Neural progenitor cell (in vitro differentiated cells): ENCODE measurements around the gene TRMT61A. TPM values are rescaled to one million over a fixed set of nuclear protein-coding genes. Genes with fewer than 3 reads are reported as not detected.

Experiments
- DNase-seq: peaks from one replicate; pipeline ENCODE4 v3.0.0-alpha.2; 2016; ENCODE audit warnings: low spot score
- H2AFZ ChIP-seq: fragments of 200-600 bp; sonication (generic); replicated peaks from 2 replicates; pipeline ENCODE4 v1.6.1; 2016; ENCODE audit warnings: antibody characterized with exemption
- H3F3A ChIP-seq: fragments of 200-600 bp; sonication (generic); 2 replicates; pipeline ENCODE4 v1.6.1; 2016; ENCODE audit warnings: antibody characterized with exemption, low read depth
- H3K27ac ChIP-seq: fragments of 200-600 bp; sonication (generic); 2 replicates; pipeline ENCODE4 v1.5.1; 2016; ENCODE audit warnings: mild to moderate bottlenecking
- H3K27me3 ChIP-seq: fragments of 200-600 bp; sonication (generic); 2 replicates; pipeline ENCODE4 v1.6.1; 2016; ENCODE audit warnings: mild to moderate bottlenecking, moderate library complexity
- H3K36me3 ChIP-seq: fragments of 200-600 bp; sonication (generic); 2 replicates; pipeline ENCODE4 v1.5.1; 2016
- H3K4me1 ChIP-seq: fragments of 200-600 bp; sonication (generic); 2 replicates; pipeline ENCODE4 v1.6.1; 2016; ENCODE audit warnings: mixed run types
- H3K4me2 ChIP-seq: fragments of 200-600 bp; sonication (generic); 2 replicates; pipeline ENCODE4 v1.6.1; 2016
- H3K4me3 ChIP-seq: fragments of 200-600 bp; sonication (generic); 2 replicates; pipeline ENCODE4 v1.5.1; 2016
- H3K79me2 ChIP-seq: fragments of 200-600 bp; sonication (generic); 2 replicates; pipeline ENCODE4 v1.6.1; 2016; ENCODE audit warnings: low read depth
- H3K9ac ChIP-seq: fragments of 200-600 bp; sonication (generic); 2 replicates; pipeline ENCODE4 v1.6.1; 2016
- H3K9me3 ChIP-seq: fragments of 200-600 bp; sonication (generic); 2 replicates; pipeline ENCODE4 v1.5.1; 2016; ENCODE audit warnings: low read depth
- H4K20me1 ChIP-seq: fragments of 200-600 bp; sonication (generic); 2 replicates; pipeline ENCODE4 v1.6.1; 2016; ENCODE audit warnings: low read depth
- H3K27ac Mint-ChIP-seq: 3 replicates; pipeline ENCODE4 v1.8.0; 2021; ENCODE audit warnings: mixed read lengths
- H3K27me3 Mint-ChIP-seq: 2 replicates; pipeline ENCODE4 v1.8.0; 2022; ENCODE audit warnings: low read depth, mild to moderate bottlenecking, inconsistent platforms, moderate library complexity, mixed read lengths; ENCODE audit not compliant: insufficient read depth
- H3K36me3 Mint-ChIP-seq: 3 replicates; pipeline ENCODE4 v1.8.0; 2021; ENCODE audit warnings: mixed read lengths
- H3K4me1 Mint-ChIP-seq: 3 replicates; pipeline ENCODE4 v1.8.0; 2021; ENCODE audit warnings: mixed read lengths
- H3K4me3 Mint-ChIP-seq: 3 replicates; pipeline ENCODE4 v1.8.0; 2021; ENCODE audit warnings: mild to moderate bottlenecking, moderate library complexity, mixed read lengths
- H3K9me3 Mint-ChIP-seq: 3 replicates; pipeline ENCODE4 v1.8.0; 2020; ENCODE audit warnings: mixed read lengths
- CTCF ChIP-seq: fragments of 200-600 bp; sonication (generic); IDR thresholded peaks from 2 replicates; pipeline ENCODE4 v1.5.1; 2017; ENCODE audit warnings: antibody characterized with exemption, mild to moderate bottlenecking
- EZH2 ChIP-seq: fragments of 200-600 bp; sonication (generic); IDR thresholded peaks from 2 replicates; pipeline ENCODE4 v1.6.1; 2017; ENCODE audit warnings: antibody characterized with exemption, mild to moderate bottlenecking, moderate library complexity
- EZH2phosphoT487 ChIP-seq: fragments of 200-600 bp; sonication (generic); IDR thresholded peaks from 2 replicates; pipeline ENCODE4 v1.6.1; 2017; ENCODE audit warnings: antibody characterized with exemption
- total RNA-seq: library from RNA; depleted of rRNA; stranded (reverse); fragments of >200 nt; gene quantifications from 2 replicates; pipeline ENCODE4 v1.2.3, GENCODE V29; 2015; ENCODE audit warnings: low replicate concordance

The TRMT61A gene
- total RNA-seq, 1 donor from 2014 or later, result 1.2 TPM

- peaks cover 50% of the 10 kb centered on the region for H3K4me1 ChIP-seq
- Mint-ChIP-seq H3K4me3 (peak overlapping the region; percentile 81), H3K27me3 (peaks cover 8% of the 10 kb centered on the region), H3K4me1 (peaks cover 50% of the 10 kb centered on the region), H3K9me3 (no peaks in the 10 kb centered on the region), H3K36me3 (peaks cover 6% of the 10 kb centered on the region), H3K27ac (no peak overlapping the region)
- H3K4me2 ChIP-seq, result peak overlapping the region; percentile 85
- H2AFZ ChIP-seq, result no peak overlapping the region
- peaks cover 42% of the 10 kb centered on the region for H4K20me1 ChIP-seq
- TF ChIP-seq EZH2 (no peak), CTCF (peak; percentile 69), EZH2phosphoT487 (no peak)
- peak overlapping the region; percentile 63 for H3K4me3 ChIP-seq
- no peak overlapping the region for H3K9ac ChIP-seq
- peaks cover 10% of the 10 kb centered on the region for H3K79me2 ChIP-seq
- H3K27me3 ChIP-seq, result peaks cover 33% of the 10 kb centered on the region
- H3F3A ChIP-seq, result peaks cover 61% of the 10 kb centered on the region
- H3K27ac ChIP-seq, result no peak overlapping the region
- H3K36me3 ChIP-seq, result no peaks in the 10 kb centered on the region
- DNase-seq, result peak; percentile 94
- H3K9me3 ChIP-seq, result no peaks in the 10 kb centered on the region
Measured at GRCh38 chr14:103520657-103521437, 8.1 kb upstream of the TRMT61A start.

GRCh38 chr14:103521438-103521950 is 7.5 kb upstream of the TRMT61A start:
- TF ChIP-seq EZH2phosphoT487, result no peak
- TF ChIP-seq CTCF, result no peak
- TF ChIP-seq EZH2, result no peak
- Histone ChIP-seq H3K36me3 (no peaks in the 10 kb centered on the region), H3K4me2 (peak overlapping the region; percentile 85), H2AFZ (no peak overlapping the region), H3K9ac (no peak overlapping the region), H3K27ac (no peak overlapping the region), H3F3A (peaks cover 57% of the 10 kb centered on the region), H3K4me1 (peaks cover 49% of the 10 kb centered on the region), H3K27me3 (peaks cover 33% of the 10 kb centered on the region), H3K4me3 (peak overlapping the region; percentile 63), H4K20me1 (peaks cover 42% of the 10 kb centered on the region), H3K79me2 (peaks cover 10% of the 10 kb centered on the region), H3K9me3 (no peaks in the 10 kb centered on the region)
- Mint-ChIP-seq H3K27me3 (peaks cover 8% of the 10 kb centered on the region), H3K4me3 (peak overlapping the region; percentile 80), H3K4me1 (peaks cover 49% of the 10 kb centered on the region), H3K36me3 (peaks cover 6% of the 10 kb centered on the region), H3K27ac (no peak overlapping the region), H3K9me3 (no peaks in the 10 kb centered on the region)
- DNase-seq, result peak; percentile 70

GRCh38 chr14:103521951-103522563 is 6.9 kb upstream of the TRMT61A start:
- H4K20me1 ChIP-seq, result peaks cover 42% of the 10 kb centered on the region
- H3K27me3 Mint-ChIP-seq, result peaks cover 8% of the 10 kb centered on the region
- H3K4me1 ChIP-seq, result peaks cover 43% of the 10 kb centered on the region
- peaks cover 55% of the 10 kb centered on the region for H3F3A ChIP-seq
- no peaks in the 10 kb centered on the region for H3K36me3 ChIP-seq
- peaks cover 10% of the 10 kb centered on the region for H3K79me2 ChIP-seq
- H3K27ac Mint-ChIP-seq, result no peak overlapping the region
- H3K9me3 Mint-ChIP-seq, result no peaks in the 10 kb centered on the region
- H2AFZ ChIP-seq, result no peak overlapping the region
- H3K9me3 ChIP-seq, result no peaks in the 10 kb centered on the region
- peaks cover 6% of the 10 kb centered on the region for H3K36me3 Mint-ChIP-seq
- H3K4me2 ChIP-seq, result peak overlapping the region; percentile 85
- H3K4me1 Mint-ChIP-seq, result peaks cover 46% of the 10 kb centered on the region
- peak; percentile 66 for DNase-seq
- H3K4me3 Mint-ChIP-seq, result peak overlapping the region; percentile 87
- TF ChIP-seq EZH2 (no peak), EZH2phosphoT487 (no peak), CTCF (no peak)
- H3K27me3 ChIP-seq, result peaks cover 33% of the 10 kb centered on the region
- no peak overlapping the region for H3K27ac ChIP-seq
- H3K9ac ChIP-seq, result no peak overlapping the region
- H3K4me3 ChIP-seq, result peak overlapping the region; percentile 63
